ENCODE data around the gene C14orf119.

Gene C14orf119

DNA sequence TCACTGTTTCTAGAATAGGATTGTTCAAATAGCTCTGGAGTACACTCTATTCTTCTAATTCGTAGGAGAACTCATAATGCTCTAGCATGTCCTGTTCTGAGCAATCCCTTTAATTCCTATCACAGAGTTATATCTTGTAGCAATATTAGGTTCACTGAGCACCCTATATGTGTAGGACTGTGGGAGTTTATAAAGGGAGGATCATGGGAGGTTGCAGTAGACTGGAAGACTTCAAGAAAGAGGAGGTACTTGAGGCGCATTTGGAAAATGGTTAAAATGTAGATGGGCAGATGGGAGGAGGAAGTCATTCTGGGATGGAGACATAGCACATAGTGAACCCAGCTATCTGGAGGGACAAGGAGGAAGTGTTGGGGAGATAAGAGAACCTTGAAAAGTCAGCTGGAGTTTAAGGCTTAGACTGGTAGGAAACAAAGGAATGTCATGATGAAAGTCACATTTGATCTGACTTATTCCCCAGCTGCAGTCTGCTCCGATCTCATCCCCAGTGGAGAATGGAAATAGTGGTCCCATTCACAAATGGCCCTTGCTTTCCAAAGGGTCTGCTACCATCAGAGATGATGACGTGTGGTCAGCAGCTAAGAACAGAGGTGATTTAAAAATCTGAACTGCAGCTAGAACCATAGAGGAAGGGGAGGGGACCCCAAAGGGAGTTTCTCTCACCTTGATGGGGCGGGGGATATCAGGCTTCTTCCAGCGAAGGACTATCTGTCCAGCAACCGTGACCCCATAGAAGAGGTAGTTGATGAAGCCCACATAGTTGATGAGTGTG is 33.9 kb downstream of the C14orf119 start:
- DNase-seq = no peak

DNA sequence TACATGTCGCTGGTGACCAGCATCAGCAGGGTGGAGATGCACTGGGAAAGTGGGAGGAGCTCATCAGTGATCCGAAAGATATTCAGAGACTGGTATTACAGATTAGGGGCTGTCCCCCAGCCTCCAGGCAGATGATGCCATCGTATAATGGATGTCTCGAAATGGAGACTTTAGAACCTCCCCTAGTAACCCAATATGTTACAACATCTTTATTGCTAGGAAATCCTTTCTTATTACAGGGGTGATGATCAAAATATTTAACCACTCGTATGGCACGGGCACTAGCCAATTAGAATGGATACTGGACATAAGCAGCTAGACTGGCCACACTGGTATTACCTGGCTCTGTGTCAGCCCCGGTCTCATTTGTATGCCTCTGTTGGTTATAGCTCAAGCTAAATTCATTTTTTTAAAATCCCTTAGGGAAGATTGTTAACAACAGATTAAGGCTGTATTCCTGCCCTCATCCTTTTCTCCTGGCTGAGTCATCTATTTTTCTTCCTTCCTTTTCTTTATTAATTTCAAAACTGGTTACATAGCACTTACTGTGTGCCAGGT is 34.5 kb downstream of the C14orf119 start:
- no peak for DNase-seq

DNA sequence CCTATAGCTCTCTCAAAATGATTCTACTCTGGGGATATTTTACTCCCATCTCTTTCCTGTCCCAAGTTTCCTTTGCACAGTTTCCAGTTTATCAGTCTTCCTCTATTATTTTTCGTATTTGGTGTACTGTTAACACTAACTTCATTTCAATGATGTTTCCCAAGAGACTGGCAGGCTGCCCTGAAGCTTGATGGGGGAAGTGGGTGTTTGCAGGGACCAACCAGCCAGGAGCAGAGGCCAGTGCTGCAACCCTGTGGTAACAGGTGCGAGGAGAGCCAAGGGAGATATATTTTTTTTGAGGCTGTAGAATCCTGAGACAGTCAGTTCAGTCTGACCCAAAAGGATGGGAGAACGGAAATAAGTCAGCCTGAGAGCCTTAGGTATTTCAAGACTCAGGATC is 35.6 kb downstream of the C14orf119 start:
- DNase-seq = no peak

DNA sequence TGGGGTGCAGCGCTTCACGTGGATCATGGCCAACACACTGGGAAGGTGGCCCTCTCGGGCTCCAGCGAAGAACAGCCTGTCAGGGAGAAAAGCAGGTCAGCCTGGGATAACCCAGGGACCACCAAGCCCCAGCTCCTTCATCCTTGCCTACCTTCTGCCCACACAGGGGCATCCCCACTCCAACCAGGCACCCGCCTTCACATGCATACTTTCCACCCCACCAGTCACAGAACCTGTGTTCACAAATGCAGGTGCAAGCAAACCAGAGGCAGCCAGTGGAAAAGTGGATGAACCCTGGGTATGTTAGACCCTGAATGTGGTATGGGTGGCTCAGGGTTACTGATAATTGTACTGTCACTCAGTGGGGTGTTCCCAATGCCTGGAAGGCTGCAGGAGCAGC is 36.2 kb downstream of the C14orf119 start:
- no peak for DNase-seq

DNA sequence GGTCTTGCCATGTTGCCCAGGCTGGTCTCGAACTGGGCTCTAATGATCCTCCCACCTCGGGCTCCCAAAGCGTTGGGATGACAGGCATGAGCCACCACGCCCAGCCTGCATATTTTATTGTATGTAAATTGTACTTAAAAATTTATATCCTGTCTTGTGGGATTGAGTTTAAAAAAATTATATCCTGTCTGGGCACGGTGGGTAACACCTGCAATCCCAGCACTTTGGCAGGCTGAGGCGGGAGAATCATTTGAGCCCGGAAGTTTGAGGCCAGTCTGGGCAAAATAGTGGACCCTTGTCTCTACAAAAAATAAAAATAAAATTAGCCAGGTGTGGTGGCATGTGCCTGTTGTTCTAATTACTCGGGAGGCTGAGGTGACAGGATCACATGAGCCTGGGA is 37.7 kb downstream of the C14orf119 start:
- DNase-seq = no peak

DNA sequence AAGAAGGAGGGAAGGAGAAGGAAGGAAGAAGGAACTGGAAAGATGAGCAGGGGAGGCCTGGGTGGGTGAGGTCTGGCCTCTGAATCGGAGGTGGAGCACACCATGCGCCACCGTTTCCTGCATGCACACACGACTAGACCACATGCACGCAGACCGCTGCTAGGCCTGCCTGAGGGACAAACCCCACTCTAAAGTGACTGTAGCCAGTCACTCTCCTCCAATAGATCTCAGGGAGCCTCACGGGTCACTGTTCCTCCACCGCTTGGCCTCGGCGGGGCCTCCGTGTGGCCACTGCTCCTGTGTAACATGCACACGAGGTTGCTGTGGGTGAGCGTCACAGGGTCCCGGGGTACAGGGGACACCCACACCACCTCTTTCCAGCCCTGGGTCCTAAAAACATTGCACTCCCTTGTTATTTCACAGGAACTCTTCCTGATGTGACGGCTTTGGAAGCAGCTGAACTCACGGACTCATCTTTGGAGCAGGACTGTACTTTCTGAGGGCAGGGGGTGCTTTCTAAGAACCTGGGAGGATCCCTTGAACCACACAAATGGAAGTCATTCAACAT is 41.3 kb downstream of the C14orf119 start:
- no peak for DNase-seq

DNA sequence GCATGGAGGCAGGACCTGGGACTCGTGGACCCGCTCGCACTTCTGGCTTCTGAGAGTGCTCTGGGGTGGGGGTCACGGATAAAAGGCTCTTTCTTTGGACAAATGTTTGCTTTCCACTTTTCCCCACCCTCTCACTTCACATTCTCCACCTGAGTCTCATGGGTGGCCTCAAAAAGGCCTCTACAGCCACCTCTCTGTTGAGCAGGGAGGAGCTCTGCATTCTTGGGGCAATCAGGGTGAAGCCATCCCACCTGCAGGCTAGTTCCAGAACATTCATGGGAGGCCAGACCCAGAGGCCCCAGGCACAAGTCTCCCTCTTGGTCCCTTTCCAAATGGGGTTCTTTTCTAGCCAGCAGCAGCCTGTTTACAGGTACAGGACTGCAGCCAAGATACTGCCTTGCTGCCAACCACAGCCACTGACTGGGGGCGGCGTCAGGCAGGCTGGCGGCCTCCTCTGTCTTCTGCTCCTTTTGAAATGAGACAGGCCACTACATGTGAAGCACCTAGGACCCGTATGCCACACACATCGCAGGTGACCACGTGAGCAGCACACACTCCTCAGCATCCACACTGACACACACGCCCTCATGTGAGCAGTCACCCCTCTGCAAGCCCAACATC is 42.0 kb downstream of the C14orf119 start:
- no peak for DNase-seq

DNA sequence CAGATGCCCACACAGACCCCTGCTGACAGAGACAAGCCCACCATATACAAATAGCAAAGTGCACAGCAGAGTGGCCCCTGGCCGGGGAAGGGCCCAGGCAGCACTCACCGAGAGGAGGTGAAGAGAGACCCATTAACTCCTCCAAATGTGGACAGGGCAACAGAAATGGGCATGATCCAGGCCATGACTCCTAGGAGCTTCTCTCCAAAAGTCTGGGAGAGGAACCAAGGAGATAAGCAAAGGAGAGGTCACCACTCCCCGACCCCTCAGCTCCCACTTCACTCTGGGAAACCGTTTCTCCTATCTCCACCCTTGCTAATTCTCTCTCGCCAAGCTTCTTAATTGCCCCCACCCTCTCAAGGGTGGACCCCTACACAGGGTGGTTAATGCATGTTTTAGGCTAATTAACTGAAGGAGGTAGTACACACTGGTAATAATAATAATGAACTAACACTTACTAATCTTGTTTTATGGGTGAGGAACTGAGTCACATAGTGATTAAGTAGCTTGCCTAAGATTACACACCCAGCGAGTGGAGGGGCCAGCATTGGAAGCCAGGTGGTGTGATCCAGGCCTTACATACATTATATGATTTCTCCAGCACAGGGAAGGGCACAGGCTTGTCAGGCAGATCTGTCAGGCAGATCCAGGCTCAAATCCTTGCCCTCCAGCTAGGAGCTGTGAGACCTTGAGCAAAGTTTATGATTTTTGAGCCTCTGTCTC is 42.7 kb downstream of the C14orf119 start:
- DNase-seq = no peak

DNA sequence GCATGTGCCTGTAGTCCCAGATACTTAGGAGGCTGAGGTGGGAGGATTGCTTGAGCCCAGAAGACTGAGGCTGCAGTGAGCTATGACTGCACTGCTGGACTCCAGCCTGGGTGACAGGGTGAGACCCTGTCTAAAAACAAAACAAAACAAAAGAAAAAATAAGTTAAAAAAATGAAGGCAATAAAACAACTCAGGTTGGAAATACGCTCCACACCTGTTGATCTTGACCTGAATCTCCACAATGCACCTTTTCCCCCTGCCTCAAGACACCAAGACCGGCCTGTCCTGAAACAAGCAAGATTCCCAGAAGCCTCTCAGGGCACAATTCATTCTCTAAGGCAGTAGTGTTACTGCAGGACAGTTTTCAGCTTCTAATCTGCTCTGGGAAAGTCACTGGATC is 44.6 kb downstream of the C14orf119 start:
- DNase-seq = no peak

DNA sequence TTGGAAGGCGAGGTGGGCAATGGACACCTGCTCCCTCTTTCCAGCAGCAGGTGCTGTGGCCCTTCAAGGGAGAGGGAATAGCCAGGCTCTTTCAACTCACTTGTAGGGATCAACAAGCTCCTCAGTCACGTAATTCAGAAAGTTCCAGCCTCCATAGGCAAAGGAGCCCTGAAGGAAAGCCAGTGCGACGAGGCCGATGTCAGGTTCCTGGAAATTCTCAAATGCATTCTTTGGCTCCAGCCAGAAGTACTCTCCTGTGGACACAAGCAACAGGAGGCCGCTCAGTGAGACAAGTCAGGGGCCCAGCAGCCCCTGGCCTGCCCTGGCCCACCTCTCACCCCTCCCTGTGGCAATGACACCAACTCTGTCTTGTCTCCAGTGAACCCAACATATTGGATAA is 45.1 kb downstream of the C14orf119 start:
- no peak for DNase-seq

DNA sequence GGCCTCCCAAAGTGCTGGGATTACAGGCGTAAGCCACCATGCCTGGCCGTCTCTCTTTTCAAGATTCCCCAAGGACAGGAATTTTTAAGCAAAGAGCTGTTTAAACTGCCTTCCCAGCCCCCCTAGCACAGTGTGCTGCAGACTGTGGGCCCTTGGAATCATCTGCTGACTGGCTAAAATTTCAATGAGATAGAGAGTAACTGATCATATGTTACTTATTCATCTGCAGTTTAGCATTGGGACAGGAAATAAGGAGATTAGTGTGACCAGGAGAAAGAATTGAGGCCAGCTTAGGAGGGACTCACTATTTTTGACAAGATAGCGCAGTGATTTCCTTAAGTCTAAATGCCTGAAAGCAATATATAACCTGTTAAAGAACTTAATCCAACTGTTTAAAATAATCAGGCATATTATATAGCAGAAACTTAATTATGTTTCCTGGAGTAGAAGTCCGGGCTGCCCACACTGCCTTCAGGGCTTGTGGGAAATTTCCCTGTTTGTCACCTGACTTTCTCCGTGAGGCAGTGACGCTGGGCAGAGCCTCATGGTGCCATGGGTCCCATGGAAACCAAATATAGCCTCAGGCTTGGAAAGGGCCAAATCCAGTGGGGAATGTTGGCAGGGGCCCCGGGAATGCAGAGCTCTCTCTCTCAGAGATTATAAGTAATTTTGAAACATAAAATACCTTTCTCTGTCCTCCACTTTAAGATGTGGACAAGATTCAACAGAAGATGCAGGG is 46.6 kb downstream of the C14orf119 start:
- DNase-seq = no peak

DNA sequence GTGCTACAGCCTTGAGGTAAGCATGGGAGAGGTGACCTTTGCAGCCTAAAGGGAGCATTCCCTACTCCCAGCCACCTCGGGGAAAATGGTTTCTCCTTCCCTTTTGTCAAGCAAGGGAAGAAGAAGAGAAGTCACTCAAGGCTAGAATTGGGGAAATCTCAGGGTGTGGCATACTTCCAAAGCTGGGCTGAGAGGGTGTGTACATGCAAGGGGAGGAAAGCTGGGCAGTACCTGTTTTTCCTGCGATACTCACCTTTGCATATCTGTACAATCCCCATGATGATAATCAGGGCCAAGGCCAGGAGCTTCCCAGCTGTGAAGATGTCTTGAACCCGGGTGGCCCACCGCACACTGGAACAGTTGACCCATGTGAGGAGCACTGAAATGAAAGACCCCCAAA is 47.5 kb downstream of the C14orf119 start:
- DNase-seq = no peak

DNA sequence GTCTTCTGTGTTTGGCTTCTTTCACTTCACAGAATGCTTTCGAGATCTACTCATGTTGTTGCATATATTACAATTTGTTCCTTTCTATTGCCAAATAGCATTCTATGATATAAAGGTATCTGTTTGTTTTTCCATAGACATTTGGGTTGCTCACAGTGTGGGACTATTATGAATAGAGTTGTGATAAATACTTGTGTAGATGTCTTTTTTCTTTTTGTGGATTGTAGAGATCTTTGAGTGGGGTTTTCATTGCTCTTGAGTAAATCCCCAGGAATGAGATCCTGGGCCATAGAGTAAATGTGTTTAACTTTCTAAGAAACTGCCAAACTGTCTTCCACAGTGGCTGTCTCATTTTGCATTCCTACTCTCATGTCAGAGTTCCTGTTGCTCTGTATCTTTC is 48.6 kb downstream of the C14orf119 start:
- no peak for DNase-seq

DNA sequence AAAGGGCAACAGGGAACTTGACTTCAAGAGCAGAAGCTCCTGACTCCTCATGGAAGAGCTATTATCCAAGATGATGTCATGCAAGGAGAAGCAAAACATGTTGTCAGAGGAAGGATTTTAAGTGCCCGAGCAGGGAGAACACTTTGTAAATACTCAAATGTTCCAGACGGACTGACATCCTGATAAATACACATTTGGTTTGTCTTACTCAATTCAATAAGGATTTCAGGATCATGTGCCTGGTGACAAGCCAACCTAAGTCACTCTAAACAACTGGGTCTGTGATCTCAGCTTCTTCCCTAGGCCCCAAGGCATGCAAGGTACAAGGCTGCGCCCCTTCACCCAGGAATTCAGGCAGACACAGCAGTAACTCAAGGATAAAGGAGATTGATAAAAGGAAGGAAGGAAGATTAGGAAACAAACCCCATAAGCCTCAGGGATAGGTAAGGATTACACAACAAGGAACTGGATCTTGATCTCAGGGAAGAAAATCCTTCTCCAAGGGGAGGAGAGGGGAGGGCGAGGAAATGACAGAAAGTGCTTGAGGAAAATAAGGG is 50.6 kb downstream of the C14orf119 start:
- no peak for DNase-seq

DNA sequence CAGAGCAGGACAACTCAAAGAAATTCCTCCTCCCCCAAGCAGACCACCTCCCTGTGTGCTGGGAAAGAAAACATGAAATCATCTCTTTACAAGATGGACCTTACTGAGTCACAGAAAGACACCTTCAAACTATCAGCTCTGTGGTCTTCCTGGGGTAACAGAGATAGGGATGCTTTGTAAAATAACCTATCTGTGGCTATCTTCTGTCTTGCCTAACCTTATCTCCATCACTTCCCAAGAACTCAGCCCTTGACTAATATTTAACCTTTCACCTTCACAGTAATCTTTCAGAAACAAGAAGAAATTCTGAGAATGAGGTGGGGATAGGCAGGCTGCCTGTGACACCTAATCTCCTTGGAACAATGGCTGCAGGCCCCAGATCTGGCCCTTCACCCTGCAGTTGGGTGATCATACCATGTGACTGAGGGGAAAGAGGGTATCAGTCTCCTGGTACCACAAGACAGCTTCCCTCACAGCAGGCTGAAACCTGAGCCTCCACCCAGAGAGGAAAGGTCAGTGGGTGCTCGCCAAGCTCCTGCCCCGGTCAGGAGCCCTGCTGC is 51.1 kb downstream of the C14orf119 start:
- no peak for DNase-seq

DNA sequence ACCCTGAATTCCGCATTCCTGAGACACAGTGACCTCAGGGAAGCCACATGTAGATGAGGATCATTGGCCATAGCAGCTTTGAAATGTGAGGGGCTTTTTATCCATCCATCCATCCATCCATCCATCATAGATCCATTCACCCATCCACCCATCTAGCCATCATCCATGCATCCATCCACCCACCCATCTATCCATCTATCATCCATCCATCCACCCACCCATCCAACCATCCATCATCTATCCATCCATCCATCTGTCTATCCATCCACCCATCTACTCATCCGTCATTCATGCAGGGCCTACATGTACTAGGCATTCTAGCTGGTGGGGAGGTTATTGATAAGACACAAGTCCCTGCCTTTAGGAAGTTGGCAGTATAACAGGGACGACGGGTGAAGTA is 51.7 kb downstream of the C14orf119 start:
- DNase-seq = no peak

DNA sequence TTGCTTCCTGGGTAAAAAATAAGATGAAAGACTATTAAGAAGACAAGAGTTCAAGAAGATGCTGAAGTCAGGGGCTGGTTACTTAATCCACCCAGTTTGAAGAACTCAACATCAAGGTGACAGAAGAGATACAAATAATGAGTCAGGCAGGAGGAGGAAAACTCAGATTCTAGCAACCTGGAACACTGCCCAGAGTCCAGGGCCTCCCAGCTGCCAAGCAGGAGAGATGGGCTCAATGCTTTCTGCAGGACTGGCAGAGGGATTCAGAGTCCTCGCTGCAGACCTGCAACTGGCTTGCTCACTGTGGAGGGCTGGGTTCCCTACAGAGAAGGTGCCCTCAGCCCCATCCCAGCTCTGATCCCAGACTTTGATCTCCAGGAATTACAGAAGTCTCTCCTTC is 52.4 kb downstream of the C14orf119 start:
- DNase-seq = no peak

DNA sequence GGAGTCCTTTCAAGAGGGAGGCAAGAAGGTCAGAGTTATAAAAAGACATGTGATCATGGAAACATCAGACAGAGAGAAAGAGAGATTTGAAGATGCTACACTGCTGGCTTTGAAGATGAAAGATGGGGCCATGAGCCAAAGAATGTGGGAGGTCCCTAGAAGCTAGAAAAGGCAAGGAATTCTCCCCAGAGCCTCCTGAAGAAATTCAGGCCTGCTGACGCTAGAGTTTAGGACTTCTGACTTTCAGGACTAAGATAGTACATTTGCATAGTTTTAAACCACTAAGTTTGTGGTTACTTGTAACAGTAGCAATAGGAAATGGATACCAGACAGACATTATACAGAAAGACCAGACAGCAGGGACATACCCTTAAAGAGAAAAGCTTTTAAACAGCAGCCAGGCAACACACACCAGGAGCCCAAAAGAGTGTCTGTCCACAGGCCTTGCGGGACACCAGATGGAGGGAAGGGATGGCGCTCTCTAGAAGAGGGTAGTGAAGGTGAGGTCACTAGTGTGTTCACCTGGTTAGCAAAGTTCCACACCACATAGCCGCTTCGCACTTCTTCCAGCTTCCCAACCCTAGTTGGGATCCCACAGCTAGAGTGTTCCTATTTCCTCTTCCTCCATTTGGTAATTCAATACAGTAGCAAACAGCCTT is 53.4 kb downstream of the C14orf119 start:
- DNase-seq = no peak

DNA sequence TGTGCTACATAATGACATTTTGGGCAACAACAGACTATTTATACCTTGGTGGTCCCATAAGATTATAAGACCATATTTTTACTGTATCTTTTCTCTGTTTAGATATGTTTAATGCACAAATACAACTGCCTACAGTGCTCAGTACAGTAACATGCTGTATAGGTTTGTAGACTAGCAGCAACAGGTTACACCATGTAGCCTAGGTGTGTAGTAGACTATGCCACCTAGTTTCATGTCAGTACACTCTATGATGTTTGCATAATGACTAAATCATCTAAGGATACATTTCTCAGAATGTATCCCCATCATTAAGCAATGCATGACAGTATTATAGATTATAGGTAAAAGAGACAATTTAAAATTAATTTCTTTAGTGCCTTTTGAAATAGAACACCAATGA is 54.4 kb downstream of the C14orf119 start:
- no peak for DNase-seq
